ENCODE data around the gene FER. TPM values are rescaled to one million over a fixed set of nuclear protein-coding genes. Genes with fewer than 3 reads are reported as not detected.

Gene FER
- total RNA-seq, 2 donors from 2014 or later, result 10.8 to 15.7 TPM

DNA sequence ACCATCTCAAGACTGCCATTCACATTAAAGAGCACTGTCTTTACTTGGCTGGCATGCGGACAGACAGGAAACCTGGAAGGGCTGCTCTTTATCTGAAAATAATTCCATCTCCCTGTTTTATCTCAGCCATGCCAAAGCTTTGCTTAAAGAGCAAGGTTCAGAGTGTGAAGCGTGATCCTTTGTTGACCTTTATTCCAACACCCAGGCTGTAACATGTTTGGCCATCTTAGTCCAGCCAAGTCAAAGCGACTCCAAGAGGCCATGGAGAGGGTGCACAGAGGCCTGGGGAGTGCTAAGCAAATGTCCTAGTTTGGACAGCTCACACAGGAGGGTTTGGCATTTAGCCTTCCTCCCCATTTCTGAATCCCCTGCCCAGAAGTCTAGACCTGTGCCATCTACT lies 467.3 kb downstream of the FER start:
- Histone ChIP-seq H3K9me3 (no peaks in the 10 kb centered on the region), H3K9ac (ENCODE audit: low read depth in 2 of 2, low read length in 2 of 2) (no peak overlapping the region), H3K27me3 (no peaks in the 10 kb centered on the region), H3K36me3 (no peaks in the 10 kb centered on the region), H3K27ac (no peak overlapping the region), H3K4me3 (no peak overlapping the region), H3K4me1 (no peaks in the 10 kb centered on the region)
- TF ChIP-seq, protein P1, sequence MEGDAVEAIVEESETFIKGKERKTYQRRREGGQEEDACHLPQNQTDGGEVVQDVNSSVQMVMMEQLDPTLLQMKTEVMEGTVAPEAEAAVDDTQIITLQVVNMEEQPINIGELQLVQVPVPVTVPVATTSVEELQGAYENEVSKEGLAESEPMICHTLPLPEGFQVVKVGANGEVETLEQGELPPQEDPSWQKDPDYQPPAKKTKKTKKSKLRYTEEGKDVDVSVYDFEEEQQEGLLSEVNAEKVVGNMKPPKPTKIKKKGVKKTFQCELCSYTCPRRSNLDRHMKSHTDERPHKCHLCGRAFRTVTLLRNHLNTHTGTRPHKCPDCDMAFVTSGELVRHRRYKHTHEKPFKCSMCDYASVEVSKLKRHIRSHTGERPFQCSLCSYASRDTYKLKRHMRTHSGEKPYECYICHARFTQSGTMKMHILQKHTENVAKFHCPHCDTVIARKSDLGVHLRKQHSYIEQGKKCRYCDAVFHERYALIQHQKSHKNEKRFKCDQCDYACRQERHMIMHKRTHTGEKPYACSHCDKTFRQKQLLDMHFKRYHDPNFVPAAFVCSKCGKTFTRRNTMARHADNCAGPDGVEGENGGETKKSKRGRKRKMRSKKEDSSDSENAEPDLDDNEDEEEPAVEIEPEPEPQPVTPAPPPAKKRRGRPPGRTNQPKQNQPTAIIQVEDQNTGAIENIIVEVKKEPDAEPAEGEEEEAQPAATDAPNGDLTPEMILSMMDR (IDR thresholded peaks at IDR 0.05), result no peak
- intact Hi-C loops (cut with DNase I), result no loop called here
- DNase-seq, result no peak

DNA sequence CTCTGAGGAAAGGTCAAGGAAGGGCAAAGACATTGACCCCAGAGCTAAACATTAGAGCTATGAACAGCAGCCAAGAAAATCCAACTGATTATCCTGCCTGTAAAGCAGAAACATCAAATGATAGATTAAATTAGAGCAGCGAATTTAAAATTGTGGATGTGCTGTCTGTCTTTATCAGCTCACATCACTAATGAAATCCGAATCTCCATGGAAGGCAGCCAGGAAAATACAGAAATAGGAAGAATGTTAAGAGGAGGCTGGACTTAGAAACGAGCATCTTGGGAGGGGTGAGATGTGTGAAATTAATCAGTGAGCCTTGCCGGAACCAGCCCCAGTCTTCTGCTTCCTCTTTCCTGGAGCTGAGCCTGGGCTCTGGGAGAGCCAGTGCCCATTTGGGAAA lies 471.1 kb downstream of the FER start:
- Histone ChIP-seq H3K9ac (ENCODE audit: low read depth in 2 of 2, low read length in 2 of 2) (no peak overlapping the region), H3K27me3 (no peaks in the 10 kb centered on the region), H3K36me3 (no peaks in the 10 kb centered on the region), H3K27ac (no peak overlapping the region), H3K4me1 (no peaks in the 10 kb centered on the region), H3K4me3 (no peak overlapping the region), H3K9me3 (no peaks in the 10 kb centered on the region)
- intact Hi-C loops (cut with DNase I), result no loop called here
- no peak for DNase-seq
- TF ChIP-seq, protein P1 (IDR thresholded peaks at IDR 0.05), result no peak

DNA sequence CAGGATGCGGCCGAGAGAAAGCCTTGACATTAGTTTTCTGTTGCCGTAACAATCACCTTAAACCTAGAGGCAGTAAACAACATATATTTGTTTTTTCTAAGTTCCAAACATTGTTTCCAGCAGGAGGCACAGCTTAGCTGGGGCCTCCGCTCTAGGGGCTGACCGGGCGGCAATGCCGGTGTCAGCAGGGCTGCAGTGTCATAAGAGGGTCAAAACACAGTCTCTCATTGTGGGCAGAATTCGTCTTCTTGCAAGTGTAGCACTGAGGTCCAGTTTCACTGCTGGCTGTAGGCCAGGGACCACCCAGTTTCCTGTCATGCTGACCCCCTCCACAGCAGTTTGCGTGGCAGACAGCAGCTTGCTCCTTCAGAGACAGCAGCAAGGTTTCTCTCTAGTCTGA lies 475.8 kb downstream of the FER start:
- Histone ChIP-seq H3K36me3 (no peaks in the 10 kb centered on the region), H3K9ac (ENCODE audit: low read depth in 2 of 2, low read length in 2 of 2) (no peak overlapping the region), H3K9me3 (no peaks in the 10 kb centered on the region), H3K27me3 (no peaks in the 10 kb centered on the region), H3K27ac (no peak overlapping the region), H3K4me1 (no peaks in the 10 kb centered on the region), H3K4me3 (no peak overlapping the region)
- intact Hi-C loops (cut with DNase I), result no loop called here
- TF ChIP-seq, protein P1 (IDR thresholded peaks at IDR 0.05), result no peak
- DNase-seq, result no peak

DNA sequence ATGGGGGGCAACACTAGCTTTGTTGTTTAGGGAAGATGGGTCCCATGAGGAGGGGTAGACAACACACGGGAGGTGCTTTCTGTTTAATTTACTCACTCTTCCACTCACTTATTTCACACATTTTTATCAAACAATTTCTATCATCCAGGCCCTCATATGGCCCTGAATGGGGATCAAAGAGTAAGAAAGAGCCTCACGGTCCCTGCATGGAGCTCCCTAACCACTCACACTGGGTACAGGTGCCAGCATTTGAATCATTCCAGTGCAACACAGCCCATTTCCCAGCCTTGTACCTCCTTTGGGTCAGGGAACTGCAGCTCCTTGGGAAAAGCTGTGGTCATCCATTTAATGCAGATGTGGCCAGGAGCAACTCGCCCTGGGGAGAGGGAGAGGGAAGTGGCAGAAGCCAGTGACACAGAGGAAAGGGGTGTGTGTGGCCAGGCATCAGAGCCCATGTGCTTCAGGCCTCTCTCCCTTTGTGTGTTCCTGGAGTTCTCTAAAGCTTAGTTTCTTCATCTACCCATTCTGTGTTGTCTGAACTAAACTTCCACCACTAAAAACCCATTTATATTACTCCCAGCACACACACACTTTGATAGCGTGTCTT lies 476.7 kb downstream of the FER start:
- intact Hi-C loops (cut with DNase I), result no loop called here
- Histone ChIP-seq H3K4me1 (no peaks in the 10 kb centered on the region), H3K27me3 (no peaks in the 10 kb centered on the region), H3K9me3 (no peaks in the 10 kb centered on the region), H3K9ac (ENCODE audit: low read depth in 2 of 2, low read length in 2 of 2) (no peak overlapping the region), H3K27ac (no peak overlapping the region), H3K4me3 (no peak overlapping the region), H3K36me3 (no peaks in the 10 kb centered on the region)
- TF ChIP-seq, protein P1 (IDR thresholded peaks at IDR 0.05), result no peak
- DNase-seq, result no peak

DNA sequence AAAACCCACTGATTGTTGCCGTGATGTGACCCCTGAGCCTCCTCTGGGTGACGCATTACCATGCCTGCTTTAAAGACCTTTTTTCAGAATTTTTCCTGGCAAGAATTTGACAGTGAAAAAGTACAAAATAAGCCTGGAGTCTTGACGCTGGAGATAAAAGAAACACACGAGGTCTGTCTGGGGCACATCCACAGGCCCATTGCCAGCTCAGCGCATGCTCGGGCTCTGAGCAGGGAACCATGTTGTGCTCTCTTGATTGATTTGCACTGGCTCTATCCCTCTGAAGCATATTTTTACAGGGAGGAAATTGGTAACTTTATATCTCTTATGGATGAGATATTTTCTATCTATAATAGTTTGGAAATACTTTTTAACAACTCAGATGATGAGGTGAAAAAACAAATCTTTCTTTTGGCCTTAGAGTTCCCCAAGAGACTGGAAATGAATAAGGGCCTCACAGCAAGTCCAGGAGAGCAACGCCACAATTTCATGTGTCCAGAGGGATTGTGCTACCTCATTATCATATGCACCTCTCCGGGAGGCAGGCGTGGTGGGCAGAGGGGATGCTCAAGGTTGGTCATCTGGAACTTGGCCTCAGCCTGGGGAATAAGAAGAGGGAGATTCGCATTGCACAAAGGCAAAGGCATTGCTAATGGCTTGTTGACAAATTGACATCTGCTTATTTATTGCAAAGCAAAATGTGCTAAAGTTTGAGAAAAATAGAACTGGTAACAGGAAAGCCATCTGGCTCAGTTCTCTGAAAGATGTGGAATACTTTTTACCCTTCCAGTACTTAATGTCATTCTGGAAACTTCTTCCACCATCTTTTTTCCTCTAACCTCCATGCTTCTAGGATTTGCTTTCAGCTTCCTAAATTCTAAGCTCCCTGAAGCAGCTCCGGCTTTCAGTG lies 478.3 kb downstream of the FER start:
- no peaks in the 10 kb centered on the region for H3K36me3 ChIP-seq
- H3K4me1 ChIP-seq, result no peaks in the 10 kb centered on the region
- intact Hi-C loops (cut with DNase I), result no loop called here
- DNase-seq, result no peak
- H3K27ac ChIP-seq, result no peak overlapping the region
- TF ChIP-seq, protein P1 (IDR thresholded peaks at IDR 0.05), result no peak
- H3K9me3 ChIP-seq, result no peaks in the 10 kb centered on the region
- H3K9ac ChIP-seq (ENCODE audit: low read depth in 2 of 2, low read length in 2 of 2), result no peak overlapping the region
- H3K27me3 ChIP-seq, result no peaks in the 10 kb centered on the region
- H3K4me3 ChIP-seq, result no peak overlapping the region

All from colonic mucosa (tissue), 4 donors.